ENCODE measurements around the gene LCK.

- TF ChIP-seq CTCF (conservative IDR thresholded peaks at IDR 0.05 in 1 of 2, IDR thresholded peaks at IDR 0.05 in 1 of 2; ENCODE audit: low read depth in 1 of 2, low read length in 2 of 2) (no peak), EZH2 (IDR thresholded peaks at IDR 0.05; ENCODE audit: low read length, missing control alignments) (no peak)
These were observed 42.6 kb upstream of the LCK start for GRCh38 chr1:32208469-32208868.

All from fibroblast of lung (primary cell).